RCC 7860 (cell line): ENCODE data around the gene COPZ2.
"Not testable (repeated sequence)": the region's sequence is repeated elsewhere in the genome, so short reads cannot be mapped to it uniquely, and the experiment has no call there.

Experiments
- DNase-seq: peaks from one replicate; pipeline ENCODE4 v3.0.0-alpha.2; 2015; ENCODE audit warnings: low spot score
- FAIRE-seq: peaks from 2 replicates; lab custom pipeline; 2012; peaks lifted over from hg19 to GRCh38; lab: Jason Lieb, UNC

COPZ2 gene

GRCh38 chr17:47989700-47990099 is 47.9 kb downstream of the COPZ2 start:
- FAIRE-seq (no peak), DNase-seq (no peak)

GRCh38 chr17:47989159-47989558 is 48.4 kb downstream of the COPZ2 start:
- FAIRE-seq (no peak), DNase-seq (no peak)

DNA sequence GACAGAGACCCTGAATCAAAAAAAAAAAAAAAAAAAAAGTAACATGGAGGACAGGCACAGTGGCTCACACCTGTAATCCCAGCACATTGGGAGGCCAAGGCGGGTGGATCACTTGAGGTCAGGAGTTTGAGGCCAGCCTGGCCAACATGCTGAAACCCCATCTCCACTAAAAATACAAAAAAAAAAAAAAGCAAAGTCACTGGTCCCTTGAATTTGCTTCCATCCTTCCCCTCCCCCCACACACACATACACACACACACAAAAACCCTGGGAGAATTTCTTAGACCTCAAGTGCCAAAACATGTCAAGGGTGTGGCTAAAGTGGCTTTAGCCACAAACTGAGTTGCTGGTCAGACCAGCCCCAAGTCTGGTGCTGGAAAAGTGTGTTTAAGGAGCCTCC is 49.2 kb downstream of the COPZ2 start:
- FAIRE-seq, DNase-seq: not testable (repeated sequence)

DNA sequence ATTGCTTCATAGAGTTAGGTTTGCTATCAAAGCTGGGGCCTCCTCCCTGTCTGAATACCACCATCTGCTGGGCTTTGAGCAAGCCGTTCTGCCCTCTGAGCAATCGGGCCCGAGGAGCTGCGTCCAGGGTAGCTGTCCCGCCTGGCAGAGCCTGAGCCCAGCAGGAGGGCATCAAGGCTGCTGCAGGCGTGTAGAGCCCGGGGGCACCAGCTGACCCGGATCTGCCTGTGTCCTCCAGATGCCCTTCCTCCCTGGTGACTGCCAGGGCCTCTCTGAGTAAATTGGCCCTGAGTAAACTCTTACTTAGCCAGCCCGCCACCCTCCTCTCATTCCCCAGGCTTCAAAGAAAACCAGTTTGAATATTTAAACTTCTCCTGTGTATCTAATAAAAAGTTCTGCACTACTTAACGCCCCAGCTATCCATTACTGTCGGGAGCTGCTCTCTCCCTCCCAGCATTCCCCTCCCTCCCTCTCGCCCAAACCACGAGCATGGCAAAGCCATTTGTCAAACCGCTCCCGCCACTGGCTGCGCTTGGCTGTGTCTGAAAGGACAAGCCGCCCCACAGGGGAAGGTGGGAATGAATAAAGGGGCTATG is 50.3 kb downstream of the COPZ2 start:
- DNase-seq, result no peak
- FAIRE-seq, result no peak

DNA sequence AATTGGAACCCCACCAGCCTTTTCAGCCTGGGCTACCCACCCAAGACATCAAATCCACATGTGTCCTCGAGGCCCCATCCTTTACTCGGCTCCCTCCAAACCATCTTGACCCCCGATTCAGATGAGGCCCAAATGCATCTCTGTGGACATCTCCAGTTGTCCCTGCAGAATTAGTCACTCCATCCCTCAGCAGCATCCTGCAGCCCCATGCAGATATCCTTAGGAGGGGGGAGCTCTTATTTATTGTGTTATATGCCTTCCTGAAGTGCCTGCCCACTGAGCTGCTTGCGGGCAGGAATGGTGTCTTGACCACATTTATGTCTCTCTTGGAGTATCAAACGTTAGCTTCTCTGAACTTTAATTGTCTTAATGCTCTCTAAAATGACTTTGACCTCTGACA is 51.1 kb downstream of the COPZ2 start:
- DNase-seq (no peak), FAIRE-seq (no peak)

DNA sequence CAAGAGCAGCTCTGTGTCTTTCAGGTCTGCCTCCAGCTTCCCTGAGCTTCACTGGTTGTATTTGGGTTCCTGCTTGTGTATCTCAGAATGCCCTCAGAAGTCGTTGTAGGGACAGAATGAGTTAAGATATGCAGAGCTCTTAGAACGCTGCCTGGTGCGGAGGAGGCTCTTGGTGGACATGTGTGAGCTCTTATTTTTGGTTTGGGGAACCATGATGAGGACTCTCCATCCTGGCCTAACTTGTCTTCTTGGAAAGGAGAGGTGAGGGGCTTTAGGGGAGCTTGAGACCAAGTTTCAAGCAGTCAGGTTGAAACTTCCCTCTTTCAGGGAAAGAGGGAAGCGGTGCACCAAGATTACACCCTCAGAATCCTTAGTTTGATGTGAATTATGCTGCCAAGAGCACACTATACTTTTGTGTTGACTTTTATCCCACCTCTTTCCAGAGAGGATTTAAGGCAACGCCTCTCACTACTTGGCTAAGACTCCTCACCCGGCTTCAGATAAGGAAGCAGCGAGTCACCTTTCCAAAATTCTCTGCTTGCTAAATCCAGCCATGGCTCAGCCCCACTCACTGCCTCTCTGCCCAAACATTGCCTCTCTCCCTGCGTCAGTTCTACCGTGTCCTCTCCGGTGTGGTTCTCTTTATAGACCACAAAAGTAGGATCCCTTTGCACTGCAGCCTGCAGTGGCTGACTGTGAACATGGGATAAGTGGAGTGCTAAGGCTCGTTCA is 53.9 kb downstream of the COPZ2 start:
- DNase-seq, result no peak
- no peak for FAIRE-seq

DNA sequence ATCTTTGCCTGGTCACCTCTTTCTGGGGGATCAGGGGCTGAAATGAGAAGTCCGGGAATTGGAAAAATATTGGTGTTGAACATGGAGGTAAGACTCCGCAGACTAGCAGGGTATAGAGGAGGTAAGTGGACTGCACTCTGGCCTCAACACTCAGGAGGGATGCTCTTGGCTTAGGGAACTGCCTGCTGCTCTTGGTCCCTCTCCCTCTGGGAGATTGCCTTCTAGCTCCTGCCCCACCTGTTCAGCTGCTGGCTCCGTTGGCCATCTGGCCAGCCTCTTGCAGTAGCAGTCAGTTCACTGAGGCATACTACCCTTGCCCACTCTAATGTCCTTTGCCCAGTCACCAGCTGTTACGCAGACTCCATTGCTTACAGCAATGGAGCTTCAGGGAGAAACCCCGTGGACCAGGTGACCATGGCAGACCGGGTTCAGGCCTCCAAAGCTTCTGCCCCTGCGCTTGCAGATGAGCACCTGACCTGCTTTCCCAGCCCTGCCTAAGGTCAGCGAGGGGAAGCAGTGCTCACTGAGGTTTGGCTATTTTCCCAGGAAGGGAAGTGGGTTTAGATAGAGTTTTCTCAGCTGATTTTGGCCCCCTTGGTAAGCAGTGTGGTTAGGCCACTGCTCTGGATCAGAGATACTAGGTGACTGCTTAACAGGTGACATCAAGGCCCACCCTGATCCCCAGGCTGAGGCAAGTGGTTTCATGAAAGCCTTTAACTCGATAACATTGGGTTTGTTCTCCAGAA is 54.8 kb downstream of the COPZ2 start:
- no peak for DNase-seq
- no peak for FAIRE-seq

- no peak for DNase-seq
- no peak for FAIRE-seq
Measured at GRCh38 chr17:47982091-47982617, 55.4 kb downstream of the COPZ2 start.

- FAIRE-seq (no peak), DNase-seq (no peak)
Measured at GRCh38 chr17:47981462-47981861, 56.1 kb downstream of the COPZ2 start.

GRCh38 chr17:47980541-47980940 is 57.1 kb downstream of the COPZ2 start:
- no peak for FAIRE-seq
- no peak for DNase-seq

GRCh38 chr17:47978324-47978723 is 59.3 kb downstream of the COPZ2 start:
- DNase-seq (peak; percentile 17), FAIRE-seq (no peak)
